ENCODE measurements around the gene TRAF3IP1.
"Not testable (repeated sequence)": the region's sequence is repeated elsewhere in the genome, so short reads cannot be mapped to it uniquely, and the experiment has no call there.

The TRAF3IP1 gene

GRCh38 chr2:238320246-238320647 lies at the start of gene TRAF3IP1:
TRAF3IP1 (plus strand) TSS chr2:238320518; CDS start chr2:238320663, 145 bp downstream.
- TF ChIP-seq CTCF (IDR thresholded peaks at IDR 0.05; ENCODE audit: low read depth, low read length, missing control alignments), result no peak
- H3K4me3 ChIP-seq (replicated peaks; ENCODE audit: low read depth, low read length), result peak within 1 kb of the TSS; percentile 66
- peak; percentile 31 for DNase-seq (ENCODE audit: extremely low read depth, low read depth)

GRCh38 chr2:238270606-238271005 lies 49.7 kb upstream of the TRAF3IP1 start:
- no peak for TF ChIP-seq CTCF (IDR thresholded peaks at IDR 0.05; ENCODE audit: low read depth, low read length, missing control alignments)
- no peak overlapping the region for H3K4me3 ChIP-seq (replicated peaks; ENCODE audit: low read depth, low read length)
- DNase-seq (ENCODE audit: extremely low read depth, low read depth), result no peak

- no peak overlapping the region for H3K4me3 ChIP-seq (replicated peaks; ENCODE audit: low read depth, low read length)
- no peak for DNase-seq (ENCODE audit: extremely low read depth, low read depth)
- no peak for TF ChIP-seq CTCF (IDR thresholded peaks at IDR 0.05; ENCODE audit: low read depth, low read length, missing control alignments)
These were observed 49.2 kb upstream of the TRAF3IP1 start for GRCh38 chr2:238271061-238271554.

GRCh38 chr2:238271686-238272085 lies 48.6 kb upstream of the TRAF3IP1 start:
- DNase-seq (ENCODE audit: extremely low read depth, low read depth); H3K4me3 ChIP-seq (replicated peaks; ENCODE audit: low read depth, low read length): not testable (repeated sequence)

- no peak for DNase-seq (ENCODE audit: extremely low read depth, low read depth)
- TF ChIP-seq CTCF (IDR thresholded peaks at IDR 0.05; ENCODE audit: low read depth, low read length, missing control alignments), result no peak
- no peak overlapping the region for H3K4me3 ChIP-seq (replicated peaks; ENCODE audit: low read depth, low read length)
These were observed 48.2 kb upstream of the TRAF3IP1 start for GRCh38 chr2:238272156-238272555.

- not testable (repeated sequence) for H3K4me3 ChIP-seq (replicated peaks; ENCODE audit: low read depth, low read length); DNase-seq (ENCODE audit: extremely low read depth, low read depth)
These were observed 46.9 kb upstream of the TRAF3IP1 start for GRCh38 chr2:238273433-238273832.

GRCh38 chr2:238274152-238274865 lies 46.0 kb upstream of the TRAF3IP1 start:
- no peak overlapping the region for H3K4me3 ChIP-seq (replicated peaks; ENCODE audit: low read depth, low read length)
- TF ChIP-seq CTCF (IDR thresholded peaks at IDR 0.05; ENCODE audit: low read depth, low read length, missing control alignments), result no peak
- DNase-seq (ENCODE audit: extremely low read depth, low read depth), result no peak

GRCh38 chr2:238277695-238278094 lies 42.6 kb upstream of the TRAF3IP1 start:
- TF ChIP-seq CTCF (IDR thresholded peaks at IDR 0.05; ENCODE audit: low read depth, low read length, missing control alignments), result no peak
- H3K4me3 ChIP-seq (replicated peaks; ENCODE audit: low read depth, low read length), result no peak overlapping the region
- DNase-seq (ENCODE audit: extremely low read depth, low read depth), result no peak

Data from HFF-Myc (cell line).